GM04503 (cell line): ENCODE measurements around the gene CCDC198.

Experiments
- DNase-seq: peaks from one replicate; pipeline ENCODE4 v3.0.0-alpha.2; 2012; ENCODE audit warnings: low read depth

The CCDC198 gene

DNA sequence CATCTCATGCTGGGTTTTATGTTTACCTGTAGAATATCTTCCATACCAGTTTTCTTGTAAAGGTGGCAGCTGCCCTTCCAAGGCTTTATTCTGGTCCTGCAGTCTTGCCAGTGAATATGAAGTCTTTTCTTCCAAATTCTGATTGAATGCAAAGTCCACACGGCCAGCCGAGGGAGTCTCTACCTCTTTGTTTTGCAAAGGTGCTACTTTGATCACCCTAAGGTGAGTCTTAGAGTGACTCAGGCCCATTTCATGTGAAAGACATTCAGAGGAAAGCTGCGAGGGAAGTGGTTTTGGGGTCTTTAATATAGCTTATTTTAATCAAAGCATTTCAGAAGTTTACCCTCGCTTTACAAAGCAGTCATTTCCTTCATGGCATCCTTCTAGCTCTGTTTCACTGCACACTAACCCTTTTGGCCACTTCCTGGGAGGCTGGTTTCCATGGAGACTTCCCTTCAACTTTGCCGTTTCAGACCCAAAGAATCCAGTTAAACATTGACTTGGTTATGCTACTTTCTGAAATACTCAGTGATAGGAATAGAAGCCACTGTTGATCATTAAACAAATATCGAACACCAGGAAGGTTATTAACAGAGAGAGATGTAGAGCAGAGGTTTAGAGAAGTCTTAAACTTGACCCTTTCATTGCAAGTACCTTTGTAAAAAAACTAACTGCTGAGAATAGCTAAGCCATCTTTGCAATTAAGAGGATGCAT lies at the start of gene CCDC198:
CCDC198 (minus strand) TSS at position 391 of the 715 bp plus-strand sequence; CDS start at position 249, 142 bp downstream.
- DNase-seq = no peak

DNA sequence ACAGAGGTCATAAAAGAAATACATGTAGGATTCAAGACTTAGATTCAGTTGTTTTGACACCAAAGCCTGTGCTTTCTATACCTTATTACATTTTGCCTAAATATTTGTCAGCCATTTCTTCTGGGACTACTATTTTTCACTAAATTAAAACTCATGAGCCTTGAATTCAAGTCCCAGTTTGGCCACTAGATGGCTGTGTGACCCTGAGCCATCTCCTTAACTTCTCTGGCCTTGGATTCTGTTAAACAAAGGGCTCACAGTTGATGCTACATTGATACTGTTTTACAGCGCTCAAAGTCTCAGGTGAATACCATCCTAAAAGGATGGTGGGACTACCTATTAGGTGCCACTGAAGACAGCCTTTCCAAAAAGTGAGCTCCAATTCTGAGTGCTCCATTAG lies 39.6 kb upstream of the CCDC198 start:
- DNase-seq = no peak

DNA sequence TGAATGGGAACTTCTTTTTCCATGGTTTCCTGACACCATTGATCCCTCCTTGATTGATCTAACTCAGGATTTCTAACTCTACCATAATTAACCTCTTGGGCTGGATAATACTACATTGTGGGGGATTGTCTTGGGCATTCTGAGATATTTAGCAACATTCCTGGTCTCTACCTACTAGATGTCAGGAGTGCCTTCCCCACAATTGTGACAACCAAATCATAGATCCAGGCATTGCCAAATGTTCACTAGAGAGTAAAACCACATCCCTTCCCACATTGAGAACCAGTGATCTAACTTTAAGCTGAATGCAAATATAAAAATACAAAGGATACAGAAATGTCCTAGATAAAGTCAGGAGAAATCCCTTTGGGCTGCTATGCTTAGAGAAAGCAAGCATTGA lies 36.9 kb upstream of the CCDC198 start:
- DNase-seq = no peak

- DNase-seq = no peak
These were observed 33.3 kb upstream of the CCDC198 start for GRCh38 chr14:57526942-57527341.

GRCh38 chr14:57519043-57519442 lies 25.4 kb upstream of the CCDC198 start:
- no peak for DNase-seq

GRCh38 chr14:57512220-57512619 lies 18.6 kb upstream of the CCDC198 start:
- no peak for DNase-seq

DNA sequence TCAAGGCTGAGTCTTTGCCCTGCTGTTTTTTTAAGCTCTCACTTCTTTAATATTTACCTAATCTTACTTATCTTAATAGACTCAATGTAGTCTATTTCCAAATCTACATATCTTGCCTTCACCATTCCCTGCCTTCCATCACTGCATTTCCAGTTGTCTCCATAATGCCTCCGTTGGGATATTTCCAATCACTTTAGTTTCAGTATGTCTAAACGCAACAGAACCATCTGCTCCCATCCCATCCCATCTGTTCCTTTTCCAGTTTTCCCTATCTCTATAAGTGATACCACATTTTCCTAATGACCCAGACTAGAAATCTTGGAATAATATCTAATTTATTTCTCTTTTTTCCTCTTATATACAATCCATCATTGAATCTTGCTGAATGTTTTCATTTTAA lies 15.1 kb upstream of the CCDC198 start:
- DNase-seq = no peak

GRCh38 chr14:57502586-57503254 lies 9.1 kb upstream of the CCDC198 start:
- no peak for DNase-seq

- no peak for DNase-seq
These were observed 7.4 kb upstream of the CCDC198 start for GRCh38 chr14:57501039-57501557.

- no peak for DNase-seq
These were observed 5.0 kb upstream of the CCDC198 start for GRCh38 chr14:57498659-57499058.

DNA sequence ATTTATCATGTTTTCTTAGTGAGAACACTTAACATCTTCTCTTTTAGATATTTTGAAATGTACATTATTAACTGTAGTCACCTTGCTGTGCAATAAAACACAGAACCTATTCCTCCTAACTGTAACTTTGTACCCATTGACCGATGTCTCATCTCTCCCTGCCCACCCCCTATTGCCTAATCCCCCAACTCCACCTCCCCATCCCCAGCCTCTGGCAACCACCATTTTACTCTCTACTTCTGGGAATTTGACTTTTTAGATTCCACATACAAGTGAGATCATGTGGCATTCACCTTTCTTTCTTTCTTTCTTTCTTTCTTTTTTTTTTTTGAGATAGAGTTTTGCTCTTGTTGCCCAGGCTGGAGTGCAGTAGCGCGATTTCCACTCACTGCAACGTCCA lies 4.4 kb upstream of the CCDC198 start:
- no peak for DNase-seq

- DNase-seq = no peak
These were observed 1.8 kb upstream of the CCDC198 start for GRCh38 chr14:57495416-57495815.

- DNase-seq = peak; percentile 50
These were observed 798 bp downstream of the CCDC198 start for GRCh38 chr14:57492859-57493258.

- no peak for DNase-seq
These were observed 2.0 kb downstream of the CCDC198 start for GRCh38 chr14:57491640-57492039.

- DNase-seq = no peak
These were observed 5.9 kb downstream of the CCDC198 start for GRCh38 chr14:57487771-57488170.

DNA sequence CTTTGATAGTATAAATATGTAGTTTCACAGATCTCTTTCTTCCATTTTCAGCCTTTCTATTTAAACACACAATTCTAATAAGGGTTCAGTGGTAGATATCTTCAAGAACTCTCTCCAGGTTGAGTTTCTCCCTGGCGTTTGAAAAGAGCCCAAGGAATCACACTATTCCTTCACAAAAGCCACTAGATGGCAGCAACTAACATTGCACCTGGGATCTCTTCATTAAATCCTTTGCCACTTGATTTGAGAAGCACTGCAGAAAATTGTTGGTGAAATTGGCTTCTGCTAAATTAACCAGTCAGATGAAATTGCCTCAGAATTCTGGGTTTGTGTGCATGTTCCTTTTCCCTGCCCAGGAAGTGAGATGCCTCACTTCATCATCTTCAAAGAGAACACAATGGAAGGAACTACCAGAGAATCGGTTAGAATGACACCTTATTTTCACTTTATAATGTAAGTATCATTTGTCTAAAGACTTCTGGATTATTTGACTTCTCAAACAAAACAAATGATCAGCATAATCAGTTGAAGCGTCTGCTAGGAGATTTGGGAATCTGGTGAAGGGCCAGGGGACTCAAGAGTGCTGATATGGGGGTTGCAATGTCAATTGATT lies 6.8 kb downstream of the CCDC198 start:
- no peak for DNase-seq

DNA sequence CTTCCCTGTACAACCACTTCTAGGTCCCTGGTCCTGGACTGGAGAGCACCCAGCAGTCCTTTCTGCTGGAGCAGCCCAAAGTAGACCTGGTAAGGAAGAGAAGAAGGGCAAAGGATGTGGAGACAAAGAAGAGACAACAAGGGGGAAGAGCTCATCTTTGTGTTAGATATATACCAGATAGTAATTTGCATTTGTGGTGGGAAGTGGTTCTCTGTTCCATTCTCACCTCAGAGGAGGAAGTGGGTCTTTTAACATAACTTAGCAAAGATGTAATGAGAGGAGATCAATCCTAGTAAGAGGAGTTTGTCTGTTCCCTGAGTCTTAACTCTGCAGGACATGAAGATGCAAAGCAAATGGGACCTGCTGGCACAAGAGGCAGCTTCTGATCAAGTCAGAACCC lies 8.0 kb downstream of the CCDC198 start:
- no peak for DNase-seq

DNA sequence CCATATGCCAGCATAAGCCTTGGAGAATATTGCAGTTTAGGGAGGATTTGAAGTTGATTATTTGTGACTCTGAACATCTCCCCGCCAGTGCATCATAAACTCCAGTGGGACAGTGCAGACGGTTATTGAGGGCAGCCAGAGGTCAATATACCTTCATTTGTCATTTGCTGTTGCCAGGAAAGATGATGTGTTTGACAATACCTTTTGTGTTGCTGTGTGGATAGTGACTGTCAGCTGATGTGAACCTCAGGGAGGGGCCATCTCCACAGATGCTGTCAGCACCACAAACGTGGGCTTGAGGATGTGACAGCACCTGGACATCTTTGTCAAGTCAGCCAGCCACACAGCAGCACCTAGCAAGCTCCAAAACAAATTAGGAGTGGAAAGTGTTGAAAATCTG lies 11.5 kb downstream of the CCDC198 start:
- DNase-seq = no peak

- DNase-seq = peak; percentile 81
These were observed 13.6 kb downstream of the CCDC198 start for GRCh38 chr14:57480051-57480450.

DNA sequence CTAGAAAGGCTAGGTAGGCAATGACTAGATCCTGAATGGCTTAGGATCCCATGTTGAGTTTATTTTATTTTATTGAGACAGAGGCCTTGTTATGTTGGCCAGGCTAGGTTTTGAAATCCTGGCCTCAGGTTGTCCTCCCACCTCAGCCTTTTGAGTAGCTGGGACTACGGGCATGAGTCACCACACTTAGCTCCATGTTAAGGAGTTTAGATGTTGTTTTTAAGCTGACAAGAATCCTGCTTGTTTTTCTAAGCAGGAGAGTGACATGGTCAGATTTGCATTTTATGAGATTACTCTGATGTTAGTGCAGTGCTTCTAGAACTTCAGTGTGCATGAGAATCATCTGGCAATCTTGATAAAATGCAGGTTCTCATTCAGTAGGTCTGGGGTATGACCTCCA lies 14.5 kb downstream of the CCDC198 start:
- no peak for DNase-seq

DNA sequence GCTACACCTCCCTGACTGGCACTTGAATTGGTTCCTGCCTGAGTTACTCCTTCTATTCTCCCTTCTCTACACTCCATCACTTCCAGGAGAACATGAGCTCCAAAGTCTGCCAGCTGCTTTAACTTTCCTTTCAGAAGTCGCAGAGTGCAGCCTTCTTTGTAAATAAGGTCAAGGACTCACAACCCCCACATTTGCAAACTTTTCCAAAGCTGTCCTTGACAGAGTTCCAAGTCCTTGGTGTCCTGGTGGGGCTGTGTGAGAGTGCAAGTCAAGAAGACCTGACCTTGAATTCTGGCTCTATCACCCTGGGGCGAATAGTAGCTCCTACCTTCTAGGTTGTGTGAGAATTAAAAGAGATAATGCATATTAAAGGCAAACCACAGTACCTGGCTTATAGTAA lies 15.6 kb downstream of the CCDC198 start:
- no peak for DNase-seq

DNA sequence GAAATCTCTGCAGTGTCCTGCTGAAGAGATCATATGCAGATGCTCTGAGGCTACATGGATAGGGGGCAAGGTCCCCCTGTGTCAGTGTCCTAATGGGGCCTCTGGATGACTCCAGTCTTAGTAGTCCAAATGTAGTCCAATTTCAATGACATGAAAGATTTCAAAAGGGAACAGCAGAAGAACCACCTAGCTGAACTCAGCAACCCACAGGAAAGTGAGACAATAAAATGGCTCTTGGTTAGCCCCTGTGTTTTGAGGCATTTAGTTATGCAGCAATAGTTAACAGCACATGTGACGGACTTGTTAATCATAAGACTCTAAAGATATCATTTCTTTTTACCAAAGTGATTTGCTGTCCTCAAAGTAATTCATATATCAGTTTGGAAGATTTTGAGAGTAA lies 22.7 kb downstream of the CCDC198 start:
- no peak for DNase-seq
